HG03460 (cell line): ENCODE data around the gene PAPOLA.
"Not testable (repeated sequence)": the region's sequence is repeated elsewhere in the genome, so short reads cannot be mapped to it uniquely, and the experiment has no call there.

Experiments
- ATAC-seq: cut with Tn5 transposase; IDR thresholded peaks from one replicate; pipeline ENCODE4 v1.9.1; 2021; ENCODE audit not compliant: unreplicated experiment

The PAPOLA gene

GRCh38 chr14:96501740-96502620 lies at the start of gene PAPOLA:
Gene PAPOLA, plus strand, starts transcription at chr14:96502382. Its CDS starts 211 bp downstream, at chr14:96502593.
- ATAC-seq: peak; percentile 88

GRCh38 chr14:96452684-96453083 lies 49.5 kb upstream of the PAPOLA start:
- ATAC-seq: no peak

DNA sequence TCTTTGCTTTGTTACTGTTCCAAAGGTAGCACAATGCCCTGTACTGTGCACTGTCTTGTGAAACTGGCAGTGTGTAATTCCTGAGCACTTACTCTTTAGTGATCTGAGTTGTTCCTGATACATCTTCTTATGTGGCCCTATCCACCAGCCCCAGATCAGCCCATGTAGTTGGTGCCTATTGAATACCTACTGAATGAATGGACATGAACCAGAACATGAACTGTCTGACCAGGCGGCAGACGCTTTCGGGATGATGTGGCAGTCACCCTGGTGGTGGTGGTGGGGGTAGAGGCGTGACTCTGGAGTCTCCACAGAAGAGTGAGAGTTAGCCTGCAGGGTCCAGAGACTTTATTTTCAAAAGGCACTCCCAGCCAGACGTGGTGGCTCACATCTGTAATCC lies 46.6 kb upstream of the PAPOLA start:
- ATAC-seq: no peak

DNA sequence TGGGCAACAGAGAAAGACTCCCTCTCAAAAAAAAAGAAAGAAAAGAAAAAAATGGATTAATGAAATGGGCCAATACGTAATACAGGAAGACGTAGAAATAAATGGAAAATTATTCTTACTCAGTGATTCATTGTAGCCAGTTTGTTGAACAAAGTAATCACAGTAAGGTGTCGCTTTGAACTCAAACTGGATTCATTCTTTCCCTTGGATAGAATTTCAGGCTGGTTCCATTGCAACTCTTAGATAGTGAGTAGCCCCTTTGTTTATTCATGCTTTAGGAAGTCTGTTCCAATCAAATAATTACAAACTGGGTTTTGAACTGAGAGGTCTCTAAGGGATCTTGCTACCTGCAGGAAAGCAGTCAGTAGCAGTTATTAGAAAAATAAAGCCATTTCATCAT lies 42.3 kb upstream of the PAPOLA start:
- no peak for ATAC-seq

GRCh38 chr14:96461950-96462798 lies 40.0 kb upstream of the PAPOLA start:
- no peak for ATAC-seq

- ATAC-seq: no peak
These were observed 38.0 kb upstream of the PAPOLA start for GRCh38 chr14:96464136-96464535.

DNA sequence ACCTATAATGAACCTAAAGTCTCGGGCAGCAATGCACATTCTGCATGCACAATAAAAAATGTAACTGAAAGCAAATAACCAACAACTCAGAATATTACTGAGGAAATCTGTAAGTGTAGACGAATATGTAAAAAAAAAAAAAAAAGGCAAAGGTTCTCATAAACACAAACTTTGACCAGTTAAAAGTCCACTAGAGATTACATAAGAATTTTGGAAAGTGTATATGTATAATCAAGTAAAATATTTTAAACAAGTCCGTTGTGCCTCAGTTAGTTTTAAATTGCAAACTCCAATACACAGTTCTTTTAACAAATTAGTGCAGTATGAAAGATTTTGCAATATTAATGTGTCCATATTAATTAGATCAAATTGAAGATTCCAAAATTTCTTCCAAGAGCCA lies 35.3 kb upstream of the PAPOLA start:
- no peak for ATAC-seq

GRCh38 chr14:96470331-96470730 lies 31.9 kb upstream of the PAPOLA start:
- no peak for ATAC-seq

DNA sequence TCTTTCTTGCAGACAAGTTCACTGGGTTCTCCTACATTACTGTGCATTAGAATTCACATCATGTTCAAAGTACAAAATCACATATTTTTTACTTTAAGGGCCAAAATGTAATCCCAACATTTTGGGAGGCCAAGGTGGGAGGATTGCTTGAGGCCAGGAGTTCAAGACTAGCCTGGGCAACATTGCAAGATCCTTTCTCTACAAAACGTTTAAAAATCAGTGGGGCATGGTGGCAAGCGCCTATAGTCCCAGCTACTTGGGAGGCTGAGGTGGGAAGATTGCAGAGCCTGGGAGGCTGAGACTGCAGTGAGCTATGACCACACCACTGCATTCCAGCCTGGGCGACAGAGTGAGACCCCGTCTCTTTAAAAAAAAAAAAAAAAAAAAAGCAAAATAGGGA lies 31.2 kb upstream of the PAPOLA start:
- ATAC-seq: not testable (repeated sequence)

DNA sequence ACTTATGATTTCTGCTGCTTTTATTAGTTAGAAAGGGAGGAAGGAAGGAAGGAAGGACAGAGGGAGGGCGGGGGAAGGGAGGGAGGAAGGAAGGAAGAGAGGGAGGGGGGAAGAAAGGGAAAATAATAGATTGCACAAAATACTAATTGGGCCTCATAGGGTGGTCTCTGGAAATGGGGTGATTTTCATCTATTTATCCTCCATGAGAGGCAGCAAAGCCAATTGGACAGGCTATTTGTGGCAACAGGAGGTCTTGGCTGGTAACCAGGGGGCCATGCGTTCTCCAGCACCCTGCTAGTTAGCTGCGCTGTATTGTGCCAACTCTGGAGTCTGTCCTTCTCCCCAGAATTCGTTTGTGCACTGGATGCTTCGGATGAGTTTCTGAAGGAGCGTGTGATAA lies 24.1 kb upstream of the PAPOLA start:
- ATAC-seq: no peak

- no peak for ATAC-seq
These were observed 22.6 kb upstream of the PAPOLA start for GRCh38 chr14:96479435-96480146.

DNA sequence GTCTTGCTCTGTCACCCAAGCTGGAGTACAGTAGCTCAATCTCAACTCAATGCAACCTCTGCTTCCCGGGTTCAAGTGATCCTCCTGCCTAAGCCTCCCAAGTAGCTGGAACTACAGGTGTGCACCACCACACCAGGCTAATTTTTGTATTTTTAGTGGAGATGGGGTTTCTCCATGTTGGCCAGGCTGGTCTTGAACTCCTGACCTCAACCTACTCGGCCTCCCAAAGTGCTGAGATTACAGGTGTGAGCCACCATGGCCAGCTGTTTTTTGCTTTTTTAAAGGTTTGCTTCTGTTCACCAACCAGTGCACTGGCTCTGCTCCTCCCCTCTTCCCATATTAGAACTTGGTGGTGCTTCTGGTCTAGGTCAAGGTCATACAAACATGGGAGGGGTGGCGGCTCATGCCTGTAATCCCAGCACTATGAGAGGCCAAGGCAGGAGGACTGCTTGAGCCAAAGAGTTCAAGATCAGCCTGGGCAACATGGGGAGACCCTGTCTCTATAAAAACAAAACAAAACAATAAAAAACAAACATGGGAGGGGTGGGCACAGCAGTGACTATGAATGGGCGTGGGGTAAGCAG lies 20.4 kb upstream of the PAPOLA start:
- no peak for ATAC-seq

GRCh38 chr14:96482986-96483385 lies 19.2 kb upstream of the PAPOLA start:
- ATAC-seq: no peak

- no peak for ATAC-seq
These were observed 17.8 kb upstream of the PAPOLA start for GRCh38 chr14:96484399-96484798.

DNA sequence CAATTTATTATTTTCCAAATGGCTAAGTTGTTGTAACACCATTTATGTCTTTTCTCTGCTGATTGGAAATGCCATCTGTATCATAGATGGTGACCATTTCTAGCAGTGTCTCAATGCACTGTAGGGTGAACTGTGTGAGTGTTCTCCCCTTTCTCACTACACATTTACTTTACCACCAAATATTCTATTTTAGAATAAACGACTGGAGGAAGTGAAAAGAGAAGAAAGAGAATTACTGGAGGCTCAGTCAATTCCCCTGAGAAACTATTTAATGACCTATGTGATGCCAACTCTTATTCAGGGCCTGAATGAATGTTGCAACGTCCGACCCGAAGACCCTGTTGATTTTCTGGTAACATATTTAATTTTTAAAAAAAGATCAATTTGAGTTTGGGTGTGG lies 15.5 kb upstream of the PAPOLA start:
- peak; percentile 76 for ATAC-seq

DNA sequence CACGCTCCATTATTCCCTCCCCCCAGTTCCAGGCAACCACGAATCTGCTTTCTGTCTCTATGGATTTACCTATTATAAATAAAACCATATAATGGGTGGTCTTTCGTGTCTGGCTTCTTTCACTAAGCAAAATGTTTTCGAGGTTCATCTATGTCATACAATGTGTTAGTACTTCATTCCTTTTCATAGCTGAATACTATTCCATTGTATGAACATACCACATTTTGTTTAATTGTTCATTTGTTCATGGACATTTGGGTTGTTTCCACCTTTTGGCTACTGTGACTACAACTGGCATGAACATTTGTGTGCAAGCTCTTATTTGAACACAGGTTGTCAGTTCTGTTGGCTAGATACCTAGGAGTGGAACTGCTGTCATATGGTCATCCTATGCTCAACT lies 12.9 kb upstream of the PAPOLA start:
- no peak for ATAC-seq

DNA sequence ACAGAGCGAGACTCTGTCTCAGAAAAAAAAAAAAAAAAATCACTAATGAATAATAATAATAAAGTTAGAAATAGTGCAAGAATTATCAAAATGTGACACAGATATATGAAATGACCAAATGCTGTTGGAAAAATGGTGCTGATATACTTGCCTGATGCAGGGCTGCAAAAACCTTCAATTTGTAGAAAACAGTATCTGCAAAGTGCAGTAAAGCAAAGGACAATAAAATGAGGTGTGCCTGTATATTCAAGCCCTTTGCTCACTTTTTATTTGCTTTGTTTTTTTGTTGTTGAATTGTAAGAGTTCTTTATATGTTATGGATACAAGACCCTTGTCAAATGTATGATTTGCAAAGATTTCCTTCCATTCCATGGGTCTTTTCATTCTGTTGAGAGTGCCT lies 9.0 kb upstream of the PAPOLA start:
- ATAC-seq: no peak

DNA sequence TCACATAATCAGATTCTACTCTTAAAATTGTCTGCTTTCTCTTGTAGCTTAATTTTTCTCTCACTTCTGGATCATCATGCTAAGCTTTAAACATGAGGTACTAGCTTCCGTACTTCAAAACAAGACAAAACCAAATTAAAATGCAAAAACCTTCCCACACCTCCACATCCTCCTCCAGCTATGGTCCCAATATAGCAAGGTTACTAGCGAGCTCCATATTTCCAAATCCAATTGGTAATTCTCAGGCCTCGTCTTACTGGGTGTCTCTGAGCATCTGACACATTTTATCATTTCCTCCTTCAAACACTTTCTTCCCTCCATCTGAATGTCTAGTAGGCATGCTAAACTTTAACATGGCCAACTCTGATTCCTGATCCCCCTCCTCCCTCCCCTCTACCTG lies 7.9 kb upstream of the PAPOLA start:
- no peak for ATAC-seq

DNA sequence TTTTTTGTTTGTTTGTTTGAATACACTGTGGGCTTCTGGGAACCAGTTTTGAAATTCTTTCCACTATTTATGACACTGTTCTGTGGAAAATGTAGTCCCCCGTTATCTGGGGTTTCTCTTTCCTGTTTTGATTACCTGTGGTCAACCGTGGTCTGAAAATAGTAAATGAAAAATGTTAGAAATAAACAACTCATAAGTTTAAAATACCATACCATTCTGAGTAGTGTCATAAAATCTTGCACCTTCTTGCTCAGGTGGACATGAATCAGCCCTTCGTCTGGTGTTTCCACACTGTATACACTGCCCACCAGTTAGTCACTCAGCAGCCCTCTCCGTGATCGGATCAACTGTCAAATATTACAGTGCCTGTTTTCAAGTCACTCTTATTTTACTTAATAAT lies 5.1 kb upstream of the PAPOLA start:
- ATAC-seq: no peak

GRCh38 chr14:96497586-96497985 lies 4.6 kb upstream of the PAPOLA start:
- ATAC-seq: no peak

DNA sequence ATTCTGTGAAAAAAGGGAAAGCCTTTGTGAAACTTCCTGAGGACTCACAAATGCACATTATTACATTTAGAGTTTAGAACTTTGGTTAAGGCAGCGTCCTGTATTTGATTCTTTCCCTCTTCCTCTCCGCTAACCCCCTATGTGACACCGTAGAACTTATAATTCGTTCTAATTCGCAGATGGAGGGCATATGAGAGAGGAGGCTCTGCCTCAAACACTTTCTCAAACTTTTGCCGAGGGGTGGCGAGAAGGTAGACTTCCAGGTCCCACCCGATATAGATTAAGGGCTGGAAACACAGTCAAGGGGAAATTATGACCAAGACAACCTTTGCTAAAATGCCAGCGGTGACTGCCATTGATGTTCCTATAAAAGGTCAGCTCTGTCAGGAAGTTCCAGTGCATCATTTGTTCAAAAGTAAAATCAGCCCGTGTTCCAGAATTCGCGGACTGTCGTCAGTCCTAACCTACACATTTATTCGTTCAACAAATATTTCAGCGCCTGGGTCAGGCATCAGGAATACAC lies 904 bp upstream of the PAPOLA start:
- no peak for ATAC-seq
